PC-9 (cell line): Measurements from ENCODE around the gene SLC7A6.

Experiments
- CTCF ChIP-seq: fragments of 200-600 bp; sonication (generic); conservative IDR thresholded peaks from 2 replicates; pipeline ENCODE4 v1.6.1; 2017; ENCODE audit warnings: mixed run types, antibody characterized with exemption, mild to moderate bottlenecking, moderate library complexity
- EZH2 ChIP-seq: fragments of 200-600 bp; sonication (generic); IDR thresholded peaks from 2 replicates; pipeline ENCODE4 v1.8.0; 2017; ENCODE audit warnings: antibody characterized with exemption, low read depth

DNA sequence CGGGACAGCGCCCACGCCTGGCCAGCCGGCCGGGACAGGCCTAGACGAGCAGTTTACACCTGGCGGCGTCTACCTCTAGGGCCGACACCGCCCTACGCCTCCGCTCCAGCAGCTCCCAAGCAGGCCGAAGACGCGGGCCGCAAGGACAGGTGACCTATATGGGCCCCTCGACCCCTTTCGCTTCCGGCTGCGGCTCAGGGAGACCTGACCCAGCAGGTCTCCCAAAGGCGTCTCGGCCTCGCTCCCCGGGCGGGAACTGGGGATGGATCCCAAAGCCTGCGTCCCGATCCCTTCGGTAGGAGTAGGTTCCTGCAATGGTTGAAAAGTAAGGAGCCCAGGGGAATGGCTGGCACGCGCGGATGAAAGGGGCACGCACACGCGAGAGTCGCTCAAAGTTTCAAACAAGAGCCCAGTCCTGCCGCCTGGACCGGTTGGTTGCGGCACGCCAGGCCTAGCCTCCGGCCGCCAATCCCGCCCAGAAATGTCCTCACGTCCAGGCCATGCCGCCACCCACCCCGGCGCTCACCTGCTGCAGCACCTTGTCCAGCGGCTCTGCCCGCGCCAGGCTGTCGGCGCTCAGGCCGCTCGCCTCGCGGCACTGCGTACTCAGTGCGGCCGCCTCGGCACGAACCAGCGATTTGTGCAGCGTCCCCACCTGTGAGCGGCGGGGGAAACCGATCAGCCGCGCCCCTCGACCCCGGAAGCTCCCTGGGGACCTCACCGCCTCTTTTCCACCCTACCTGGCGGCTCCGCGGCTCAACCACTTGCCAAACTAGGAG is 29.0 kb upstream of the SLC7A6 start:
- TF ChIP-seq CTCF (no peak), EZH2 (no peak)
